ENCODE results near the gene MAGEF1. TPM values are rescaled to one million over a fixed set of nuclear protein-coding genes. Genes with fewer than 3 reads are reported as not detected.

Gene MAGEF1
- total and polyA plus RNA-seq, 2 of the 13 experiments (the other 11 are each of a cell fraction or from before 2014, with no cell fraction given): 26.0 to 62.4 TPM

DNA sequence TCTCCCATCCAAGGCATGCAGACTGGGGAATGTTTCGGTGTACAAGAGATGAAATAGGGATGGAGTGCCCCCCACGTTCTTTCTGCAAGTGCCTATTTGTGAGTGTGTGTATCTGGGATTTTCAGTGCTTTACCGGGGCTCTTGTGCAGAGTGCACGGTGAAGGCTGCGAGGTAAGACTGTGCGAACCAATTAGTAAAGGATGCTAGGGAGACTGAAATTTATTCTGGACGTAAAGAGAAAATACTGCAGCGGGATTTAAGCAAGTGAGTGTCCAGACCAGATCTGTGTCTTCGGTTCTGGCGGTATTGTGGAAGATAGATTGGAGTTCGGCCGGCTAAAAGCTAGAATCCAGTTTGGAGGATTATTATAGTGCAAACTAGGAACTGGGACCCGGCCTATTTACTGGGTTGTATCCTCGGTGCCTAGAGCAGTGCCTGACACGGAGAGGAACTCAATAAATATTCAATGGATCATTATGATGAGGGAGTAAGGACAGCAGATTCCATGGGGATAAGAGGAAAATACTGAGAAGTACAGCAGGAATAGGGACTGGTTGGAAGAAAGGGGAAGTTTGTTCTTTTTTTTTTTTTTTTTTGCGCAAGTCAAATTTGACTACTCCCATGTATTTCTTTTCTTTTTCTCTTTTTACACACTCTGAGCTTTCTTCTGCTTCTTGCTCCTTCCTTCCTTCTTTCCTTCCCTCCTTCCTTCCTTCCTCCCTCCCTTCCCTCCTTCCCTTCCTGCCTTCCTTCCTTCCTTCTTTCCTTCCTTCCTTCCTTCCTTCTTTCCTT is 580 bp upstream of the MAGEF1 start:
- Histone ChIP-seq H3K79me2 (ENCODE audit: insufficient read depth, low read length) (peaks cover 23% of the 10 kb centered on the region), H3K4me2 (ENCODE audit: low read depth, low read length) (peak overlapping the region; percentile 85), H3K27me3 (ENCODE audit: control insufficient read depth in 1 of 2, insufficient read depth in 2 of 2, low read length in 2 of 2) (no peaks in the 10 kb centered on the region; a peak in 1 of 5 replicates), H3K9me3 (ENCODE audit: low read length) (no peaks in the 10 kb centered on the region), H3K4me3 (replicated peaks in 1 of 3; ENCODE audit: insufficient read depth in 1 of 3, low read depth in 2 of 3, low read length in 3 of 3) (peak overlapping the region; percentile 75 to 94 (median 83)), H4K20me1 (ENCODE audit: insufficient read depth, low read length) (no peaks in the 10 kb centered on the region; the same call in 1 of the 2 replicates), H3K4me1 (ENCODE audit: insufficient read depth, low read length) (peaks cover 33% of the 10 kb centered on the region), H3K36me3 (replicated peaks in 1 of 2; ENCODE audit: control insufficient read depth in 1 of 2, insufficient read depth in 2 of 2, low read length in 2 of 2) (peaks cover 0 to 5% of the 10 kb centered on the region in 2 experiments; a peak in 1 of 5 replicates), H3K9ac (ENCODE audit: insufficient read depth, low read depth, low read length) (peak overlapping the region; percentile 68), H3K27ac (ENCODE audit: extremely low read length, insufficient read depth, low read length) (peak overlapping the region; percentile 21), H2AFZ (ENCODE audit: low read length) (peak overlapping the region; percentile 95)
- CTCF ChIA-PET (ENCODE audit: low intra/inter-chr PET ratio, low total read pairs): no interaction called here
- TSS peak; percentile 76 for BruUV-seq (replicated peaks)
- FAIRE-seq (no peak), DNase-seq (ENCODE audit: low spot score) (no peak), ATAC-seq (no peak)
- POLR2A ChIA-PET: interaction anchor here (0.8 to 1.5 kb wide), 6 partner anchors 14 to 802 kb away, joined by 3 to 11 read pairs (median 3); partner anchors contain the start of gene EPHB3
- intact Hi-C loops (cut with micrococcal nuclease; ENCODE audit: unreplicated experiment) (loop anchor here (5.0 kb wide), 1 partner anchor 145 kb away; no protein-coding TSS in a partner anchor), in situ Hi-C loops (cut with HindIII; ENCODE audit: extremely low pct_ligation_motif_present, low pct_unique_long_range_greater_than_20kb) (no loop called here)
- WGBS (ENCODE audit: low lambda C conversion rate): 6% methylated on average over 16 of the region's 16 CpGs
- no peak for TF ChIP-seq NR2F1 (CRISPR knock-in tag; IDR thresholded peaks at IDR 0.05)
- TF ChIP-seq THYN1 (CRISPR knock-in tag; IDR thresholded peaks at IDR 0.05; ENCODE audit: borderline replicate concordance, low read depth): no peak
- TF ChIP-seq HNRNPK (IDR thresholded peaks at IDR 0.05; ENCODE audit: low read depth, low read length, poor library complexity, severe bottlenecking): peak; percentile 87
- no peak for TF ChIP-seq ZNF34 (CRISPR knock-in tag; IDR thresholded peaks at IDR 0.05; ENCODE audit: borderline replicate concordance)
- no peak for TF ChIP-seq ZFP37 (CRISPR knock-in tag; IDR thresholded peaks at IDR 0.05; ENCODE audit: borderline replicate concordance)
- TF ChIP-seq ZNF263 (CRISPR knock-in tag; IDR thresholded peaks at IDR 0.05): no peak
- TF ChIP-seq, protein P1, sequence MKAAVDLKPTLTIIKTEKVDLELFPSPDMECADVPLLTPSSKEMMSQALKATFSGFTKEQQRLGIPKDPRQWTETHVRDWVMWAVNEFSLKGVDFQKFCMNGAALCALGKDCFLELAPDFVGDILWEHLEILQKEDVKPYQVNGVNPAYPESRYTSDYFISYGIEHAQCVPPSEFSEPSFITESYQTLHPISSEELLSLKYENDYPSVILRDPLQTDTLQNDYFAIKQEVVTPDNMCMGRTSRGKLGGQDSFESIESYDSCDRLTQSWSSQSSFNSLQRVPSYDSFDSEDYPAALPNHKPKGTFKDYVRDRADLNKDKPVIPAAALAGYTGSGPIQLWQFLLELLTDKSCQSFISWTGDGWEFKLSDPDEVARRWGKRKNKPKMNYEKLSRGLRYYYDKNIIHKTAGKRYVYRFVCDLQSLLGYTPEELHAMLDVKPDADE (CRISPR knock-in tag; IDR thresholded peaks at IDR 0.05): no peak
- 0 out of 2 replicates have a peak, but pooled peaks have one; percentile 4 for TF ChIP-seq ZFP36L1 (CRISPR knock-in tag; IDR thresholded peaks at IDR 0.05)
- no peak for TF ChIP-seq ZNF101 (CRISPR knock-in tag; IDR thresholded peaks at IDR 0.05; ENCODE audit: borderline replicate concordance, low read depth)
- TF ChIP-seq ZNF264 (CRISPR knock-in tag; IDR thresholded peaks at IDR 0.05): no peak
- no peak for TF ChIP-seq HOXA9 (CRISPR knock-in tag; IDR thresholded peaks at IDR 0.05; ENCODE audit: borderline replicate concordance)
- TF ChIP-seq DRAP1 (CRISPR knock-in tag; IDR thresholded peaks at IDR 0.05): 0 out of 2 replicates have a peak, but pooled peaks have one; percentile 1
- no peak for TF ChIP-seq ZNF180 (CRISPR knock-in tag; IDR thresholded peaks at IDR 0.05; ENCODE audit: borderline replicate concordance, low read depth)
- TF ChIP-seq PCBP1 (IDR thresholded peaks at IDR 0.05; ENCODE audit: borderline replicate concordance, low read depth, low read length): no peak
- TF ChIP-seq U2AF2 (IDR thresholded peaks at IDR 0.05; ENCODE audit: low read depth, low read length): 0 out of 2 replicates have a peak, but pooled peaks have one; percentile 58
- no peak for TF ChIP-seq BCL6 (CRISPR knock-in tag; IDR thresholded peaks at IDR 0.05)
